H1 (cell line): ENCODE measurements around the gene MAGI1. TPM values are rescaled to one million over a fixed set of nuclear protein-coding genes. Genes with fewer than 3 reads are reported as not detected.

Experiments used
- CTCF ChIA-PET: fragments of 300-600 bp; sonication (Branson Sonifier 250); formaldehyde crosslinking; loops from one replicate; lab custom pipeline; 2021; ENCODE audit not compliant: partially characterized antibody; lab: Charles Lee
- POLR2A ChIA-PET: fragments of 300-600 bp; sonication (Branson Sonifier 250); formaldehyde crosslinking; loops from one replicate; lab custom pipeline; 2021; ENCODE audit warnings: inconsistent platforms; ENCODE audit not compliant: partially characterized antibody; lab: Charles Lee
- DNase-seq, 2 experiments: peaks; one replicate each; pipeline versions ENCODE4 v3.0.0 to v3.0.0-alpha.2; 2010 to 2022; ENCODE audit warnings: low spot score in 2 of 2, low read depth in 1 of 2, mixed read lengths in 1 of 2
- FAIRE-seq: peaks from 2 replicates; lab custom pipeline; 2011; peaks lifted over from hg19 to GRCh38; lab: Jason Lieb, UNC
- H2AFZ ChIP-seq: 2 replicates; pipeline ENCODE4 v1.8.1; 2012; ENCODE audit warnings: low read length, inconsistent platforms
- H2AK5ac ChIP-seq: 2 replicates; pipeline ENCODE4 v1.6.1; 2013; ENCODE audit warnings: low read depth, low read length
- H2BK120ac ChIP-seq: replicated peaks from 2 replicates; pipeline ENCODE3; 2013; ENCODE audit warnings: low read depth, low read length, inconsistent platforms
- H2BK12ac ChIP-seq: 2 replicates; pipeline ENCODE4 v1.6.1; 2013; ENCODE audit warnings: low read depth, low read length
- H2BK15ac ChIP-seq: 2 replicates; pipeline ENCODE4 v1.6.1; 2013; ENCODE audit warnings: low read length
- H2BK20ac ChIP-seq: 2 replicates; pipeline ENCODE4 v1.6.1; 2013; ENCODE audit warnings: low read length
- H2BK5ac ChIP-seq: 2 replicates; pipeline ENCODE4 v1.6.1; 2013; ENCODE audit warnings: low read depth, low read length
- H3K14ac ChIP-seq: 2 replicates; pipeline ENCODE4 v1.6.1; 2013; ENCODE audit warnings: inconsistent platforms; ENCODE audit not compliant: insufficient read length
- H3K18ac ChIP-seq: 2 replicates; pipeline ENCODE4 v1.6.1; 2013; ENCODE audit warnings: low read length; ENCODE audit errors: extremely low read depth
- H3K23ac ChIP-seq: 2 replicates; pipeline ENCODE4 v1.6.1; 2013; ENCODE audit warnings: inconsistent platforms; ENCODE audit not compliant: insufficient read length
- H3K23me2 ChIP-seq: 2 replicates; pipeline ENCODE4 v1.6.1; 2013; ENCODE audit warnings: low read depth, low read length
- H3K27ac ChIP-seq: 2 replicates; pipeline ENCODE4 v1.6.1; 2011; ENCODE audit warnings: low read depth, low read length, inconsistent platforms
- H3K27me3 ChIP-seq, 4 experiments: replicated peaks in 1 of 4; 1 replicate in 1 of 4; 2 replicates in 3 of 4; pipeline versions ENCODE4 v1.6.1 to v1.8.1; 2011 to 2013; ENCODE audit warnings: low read length in 3 of 4, mild to moderate bottlenecking in 3 of 4, inconsistent platforms in 2 of 4, mixed read lengths in 2 of 4, moderate library complexity in 1 of 4; ENCODE audit not compliant: control insufficient read depth in 3 of 4, insufficient read depth in 3 of 4; ENCODE audit errors: extremely low read depth in 1 of 4
- H3K36me3 ChIP-seq, 4 experiments: 2 replicates each; pipeline versions ENCODE4 v1.6.1 to v1.8.1; 2011 to 2013; ENCODE audit warnings: mild to moderate bottlenecking in 4 of 4, low read length in 3 of 4, moderate library complexity in 2 of 4, control low read depth in 1 of 4, inconsistent platforms in 1 of 4; ENCODE audit not compliant: insufficient read depth in 4 of 4, control insufficient read depth in 2 of 4
- H3K4ac ChIP-seq: replicated peaks from 2 replicates; pipeline ENCODE3; 2013; ENCODE audit warnings: low read length, low read depth, mixed read lengths, inconsistent platforms; ENCODE audit not compliant: insufficient read length
- H3K4me1 ChIP-seq, 4 experiments: replicated peaks in 1 of 4; 1 replicate in 1 of 4; 2 replicates in 3 of 4; pipeline versions ENCODE4 v1.6.1 to v1.8.1; 2011 to 2013; ENCODE audit warnings: low read length in 3 of 4, inconsistent platforms in 2 of 4, mixed read lengths in 1 of 4; ENCODE audit not compliant: insufficient read depth in 4 of 4, control insufficient read depth in 3 of 4
- H3K4me2 ChIP-seq, 2 experiments: 2 replicates each; pipeline versions ENCODE4 v1.6.1 to v1.8.1; 2011 to 2013; ENCODE audit warnings: low read depth in 2 of 2, low read length in 2 of 2, control low read depth in 1 of 2, inconsistent platforms in 1 of 2, mild to moderate bottlenecking in 1 of 2; ENCODE audit not compliant: insufficient read depth in 1 of 2
- H3K4me3 ChIP-seq, 4 experiments: fragments of 200-600, 300-600 bp in 1 of 4; sonication (generic), shearing (Covaris generic), sonication (Bioruptor Twin) in 1 of 4; 2 replicates each; pipeline versions ENCODE4 v1.5.1 to v1.8.1; 2011 to 2016; ENCODE audit warnings: low read length in 4 of 4, low read depth in 3 of 4, control low read depth in 2 of 4, inconsistent platforms in 2 of 4, mild to moderate bottlenecking in 2 of 4, mixed read lengths in 1 of 4, moderate library complexity in 1 of 4; ENCODE audit not compliant: insufficient read depth in 2 of 4; ENCODE audit errors: extremely low read depth in 1 of 4
- H3K56ac ChIP-seq: replicated peaks from 2 replicates; pipeline ENCODE3; 2013; ENCODE audit warnings: low read depth, mild to moderate bottlenecking, mixed read lengths, low read length, inconsistent platforms; ENCODE audit not compliant: insufficient read length
- H3K79me1 ChIP-seq: 2 replicates; pipeline ENCODE4 v1.6.1; 2013; ENCODE audit warnings: low read depth, low read length, control low read depth
- H3K79me2 ChIP-seq, 2 experiments: 2 replicates each; pipeline versions ENCODE4 v1.6.1 to v1.8.1; 2012 to 2013; ENCODE audit warnings: low read length in 2 of 2, mild to moderate bottlenecking in 2 of 2, inconsistent platforms in 1 of 2; ENCODE audit not compliant: insufficient read depth in 2 of 2, control insufficient read depth in 1 of 2
- H3K9ac ChIP-seq, 4 experiments: replicated peaks in 1 of 4; 1 replicate in 1 of 4; 2 replicates in 3 of 4; pipeline versions ENCODE4 v1.6.1 to v1.8.1; 2011 to 2013; ENCODE audit warnings: low read depth in 3 of 4, low read length in 3 of 4, control low read depth in 2 of 4, mild to moderate bottlenecking in 2 of 4, moderate library complexity in 2 of 4, inconsistent platforms in 1 of 4; ENCODE audit errors: extremely low read depth in 1 of 4
- H3K9me3 ChIP-seq, 2 experiments: 2 replicates each; pipeline versions ENCODE4 v1.6.1 to v1.8.1; 2012 to 2013; ENCODE audit warnings: mild to moderate bottlenecking in 2 of 2, moderate library complexity in 2 of 2, control low read depth in 1 of 2, inconsistent platforms in 1 of 2, low read depth in 1 of 2, low read length in 1 of 2, mixed read lengths in 1 of 2; ENCODE audit not compliant: insufficient read depth in 2 of 2
- H4K20me1 ChIP-seq, 2 experiments: replicated peaks in 1 of 2; 2 replicates each; pipeline versions ENCODE3 to v1.8.1; 2011 to 2013; ENCODE audit warnings: inconsistent platforms in 2 of 2, low read length in 2 of 2, mild to moderate bottlenecking in 1 of 2; ENCODE audit not compliant: insufficient read depth in 2 of 2, control insufficient read depth in 1 of 2
- H4K5ac ChIP-seq: 2 replicates; pipeline ENCODE4 v1.6.1; 2013; ENCODE audit warnings: low read length, low read depth, mixed read lengths, inconsistent platforms; ENCODE audit not compliant: insufficient read length
- H4K8ac ChIP-seq: 2 replicates; pipeline ENCODE4 v1.8.0; 2013; ENCODE audit warnings: mild to moderate bottlenecking, moderate library complexity, low read length, inconsistent platforms; ENCODE audit not compliant: insufficient read depth; ENCODE audit errors: extremely low read depth
- H4K91ac ChIP-seq: replicated peaks from 2 replicates; pipeline ENCODE3; 2013; ENCODE audit warnings: low read length, mixed read lengths, inconsistent platforms; ENCODE audit not compliant: insufficient read length
- GTF2F1 ChIP-seq: IDR thresholded peaks from 2 replicates; pipeline ENCODE4 v1.6.1; 2012; ENCODE audit warnings: low read depth, low read length, improper control_type of control experiment, borderline replicate concordance
- KDM1A ChIP-seq: fragments of 200-600, 300-600 bp; sonication (generic); IDR thresholded peaks from 2 replicates; pipeline ENCODE4 v1.7.1; 2016; ENCODE audit warnings: mild to moderate bottlenecking, low read length, borderline replicate concordance
- KDM4A ChIP-seq: IDR thresholded peaks from one replicate; pipeline ENCODE4 v1.7.1; 2012; ENCODE audit warnings: low read depth, mild to moderate bottlenecking, moderate library complexity, low read length, inconsistent platforms; ENCODE audit not compliant: severe bottlenecking
- RXRA ChIP-seq: IDR thresholded peaks from 2 replicates; pipeline ENCODE4 v1.6.1; 2011; ENCODE audit warnings: low read depth, mild to moderate bottlenecking, low read length, moderate library complexity; ENCODE audit not compliant: insufficient read depth
- SP4 ChIP-seq: IDR thresholded peaks from 2 replicates; pipeline ENCODE4 v1.6.1; 2012; ENCODE audit warnings: low read length, inconsistent platforms
- TBP ChIP-seq: IDR thresholded peaks from 2 replicates; pipeline ENCODE4 v1.6.1; 2011; ENCODE audit warnings: low read depth, low read length, improper control_type of control experiment
- WGBS, 2 experiments: shearing (Covaris generic) in 1 of 2; methylation state at CpG; one replicate each; pipeline versions ENCODE4 v1.1.6 to v1.1.7; 2013 to 2015; ENCODE audit warnings: low lambda C conversion rate in 2 of 2, mixed read lengths in 2 of 2, inconsistent platforms in 1 of 2, low coverage in 1 of 2, missing lambda C conversion rate in 1 of 2; ENCODE audit not compliant: insufficient replicate concordance in 2 of 2, insufficient coverage in 1 of 2, insufficient read length in 1 of 2; ENCODE audit errors: extremely low coverage in 1 of 2, missing lambda C conversion rate in 1 of 2; 5-methylcytosine and 5-hydroxymethylcytosine counted together
- polyA plus RNA-seq, 7 experiments: library from polyadenylated mRNA; depleted of rRNA in 3 of 7; stranded (reverse) in 5 of 7; unstranded in 2 of 7; fragments of >200 nt in 5 of 7; fragments of 200-250 nt in 2 of 7; gene quantifications; 1 replicate in 5 of 7; 2 replicates in 1 of 7; 4 replicates in 1 of 7; pipeline versions ENCODE4 v1.2.1 to v1.2.3, GENCODE V29; 2011 to 2013; ENCODE audit warnings: missing spikeins in 2 of 7, mixed read lengths in 2 of 7
- total RNA-seq: library from RNA; stranded (reverse); fragmentation: NEBNext Ultra II Directional; extraction: Animal tissue kit (Norgen Biotek cat#: 25700); gene quantifications from 2 replicates; pipeline ENCODE4 v1.2.1, GENCODE V29; 2021

Gene MAGI1
- total and polyA plus RNA-seq, 2 of the 8 experiments (the other 6 are each of a cell fraction or from before 2014, with no cell fraction given): 19.8 to 78.0 TPM

- no peak overlapping the region for H3K14ac ChIP-seq
- H3K23me2 ChIP-seq: no peaks in the 10 kb centered on the region
- no peak overlapping the region for H4K91ac ChIP-seq
- H3K4ac ChIP-seq: no peak overlapping the region
- no peak overlapping the region; a peak in 1 of 4 replicates for H3K4me2 ChIP-seq
- H3K9me3 ChIP-seq: no peaks in the 10 kb centered on the region
- no peak overlapping the region for H4K5ac ChIP-seq
- FAIRE-seq: no peak
- no peak overlapping the region for H2AK5ac ChIP-seq
- no peak overlapping the region for H3K56ac ChIP-seq
- no peak overlapping the region for H2BK20ac ChIP-seq
- H2BK15ac ChIP-seq: no peak overlapping the region
- no peak overlapping the region for H3K9ac ChIP-seq
- no peak overlapping the region for H4K8ac ChIP-seq
- H2BK12ac ChIP-seq: no peak overlapping the region
- DNase-seq: no peak
- WGBS, 2 experiments: 97% methylated on average over 3 of the region's 3 CpGs; no CpG with 5 or more reads in 1 of the 2 experiments
- ChIA-PET CTCF (interaction anchor here (1.2 to 5.8 kb wide), 2 partner anchors 10 to 13 kb away, joined by 4 to 23 read pairs; no protein-coding TSS in a partner anchor), POLR2A (no interaction called here)
- H3K27me3 ChIP-seq: no peaks in the 10 kb centered on the region
- peaks cover 0 to 2% of the 10 kb centered on the region in 2 experiments for H4K20me1 ChIP-seq
- H3K4me1 ChIP-seq: peaks cover 6 to 44% (median 31%) of the 10 kb centered on the region in 4 experiments
- no peak overlapping the region for H2AFZ ChIP-seq
- peaks cover 2% of the 10 kb centered on the region; the same call in 1 of the 2 replicates for H3K79me1 ChIP-seq
- peaks cover 0 to 7% (median 3%) of the 10 kb centered on the region in 4 experiments; a peak in 3 of 8 replicates for H3K36me3 ChIP-seq
- no peak for TF ChIP-seq KDM4A
- TF ChIP-seq GTF2F1: no peak
- no peak for TF ChIP-seq KDM1A
- no peak for TF ChIP-seq SP4
- no peak for TF ChIP-seq TBP
- TF ChIP-seq RXRA: no peak
- H3K27ac ChIP-seq: no peak overlapping the region
- H2BK5ac ChIP-seq: no peak overlapping the region
- peak overlapping the region; percentile 50 for H2BK120ac ChIP-seq
- no peak overlapping the region for H3K18ac ChIP-seq
- no peak overlapping the region for H3K23ac ChIP-seq
- H3K4me3 ChIP-seq: no peak overlapping the region
- H3K79me2 ChIP-seq: peaks cover 3 to 43% of the 10 kb centered on the region in 2 experiments; a peak in 3 of 4 replicates
Measured at GRCh38 chr3:65479990-65480389, 558.7 kb downstream of the MAGI1 start.
